Esophagus squamous epithelium (tissue), 4 donors: Measurements from ENCODE around the gene DDIAS.

Experiments
- POLR2A ChIP-seq, 4 donors: fragments of 450-650 bp; IDR thresholded peaks; one replicate each; pipeline ENCODE4 v1.6.1; 2017; ENCODE audit warnings: antibody characterized with exemption in 4 of 4, mild to moderate bottlenecking in 4 of 4, moderate library complexity in 3 of 4
- TF ChIP-seq, protein P1 (sequence below), 6 experiments: fragments of 450-650 bp in 4 of 6; fragments of 200-600 bp in 2 of 6; sonication (generic) in 2 of 6; IDR thresholded peaks; one replicate each; pipeline ENCODE4 v1.5.1; 2016 to 2019; ENCODE audit warnings: antibody characterized with exemption in 6 of 6, mild to moderate bottlenecking in 4 of 6, moderate library complexity in 4 of 6

DNA sequence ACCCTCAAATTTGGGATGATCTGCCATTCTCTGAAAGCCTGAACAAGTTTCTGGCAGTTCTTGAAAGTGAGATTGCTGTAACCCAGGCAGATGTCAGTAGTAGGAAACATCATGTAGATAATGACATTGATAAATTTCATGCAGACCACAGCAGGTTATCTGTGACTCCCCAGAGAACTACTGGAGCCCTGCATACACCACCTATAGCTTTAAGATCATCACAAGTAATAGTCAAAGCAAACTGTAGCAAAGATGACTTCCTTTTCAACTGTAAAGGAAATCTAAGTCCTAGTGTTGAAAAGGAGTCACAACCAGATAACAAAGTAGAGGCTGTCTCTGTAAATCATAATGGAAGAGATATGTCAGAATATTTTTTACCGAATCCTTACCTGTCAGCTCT, 31.0 kb downstream of the DDIAS start:
- TF ChIP-seq, protein P1, sequence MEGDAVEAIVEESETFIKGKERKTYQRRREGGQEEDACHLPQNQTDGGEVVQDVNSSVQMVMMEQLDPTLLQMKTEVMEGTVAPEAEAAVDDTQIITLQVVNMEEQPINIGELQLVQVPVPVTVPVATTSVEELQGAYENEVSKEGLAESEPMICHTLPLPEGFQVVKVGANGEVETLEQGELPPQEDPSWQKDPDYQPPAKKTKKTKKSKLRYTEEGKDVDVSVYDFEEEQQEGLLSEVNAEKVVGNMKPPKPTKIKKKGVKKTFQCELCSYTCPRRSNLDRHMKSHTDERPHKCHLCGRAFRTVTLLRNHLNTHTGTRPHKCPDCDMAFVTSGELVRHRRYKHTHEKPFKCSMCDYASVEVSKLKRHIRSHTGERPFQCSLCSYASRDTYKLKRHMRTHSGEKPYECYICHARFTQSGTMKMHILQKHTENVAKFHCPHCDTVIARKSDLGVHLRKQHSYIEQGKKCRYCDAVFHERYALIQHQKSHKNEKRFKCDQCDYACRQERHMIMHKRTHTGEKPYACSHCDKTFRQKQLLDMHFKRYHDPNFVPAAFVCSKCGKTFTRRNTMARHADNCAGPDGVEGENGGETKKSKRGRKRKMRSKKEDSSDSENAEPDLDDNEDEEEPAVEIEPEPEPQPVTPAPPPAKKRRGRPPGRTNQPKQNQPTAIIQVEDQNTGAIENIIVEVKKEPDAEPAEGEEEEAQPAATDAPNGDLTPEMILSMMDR (IDR thresholded peaks at IDR 0.05) = no peak
- TF ChIP-seq POLR2A (IDR thresholded peaks at IDR 0.05) = no peak
